SKM-1 treated with dmso at 0.1 percent for 144 hours (cell line): Measurements from ENCODE around the gene SHTN1.

Experiments
- DNase-seq: peaks from one replicate; lab custom pipeline; 2025; ENCODE audit not compliant: unreplicated experiment; lab: John Stamatoyannopoulos, UW

The SHTN1 gene

GRCh38 chr10:116984202-116984990 lies 20.6 kb downstream of the SHTN1 start:
- DNase-seq, result no peak

GRCh38 chr10:116980041-116980440 lies 24.9 kb downstream of the SHTN1 start:
- no peak for DNase-seq

GRCh38 chr10:116978901-116979300 lies 26.1 kb downstream of the SHTN1 start:
- DNase-seq, result no peak

- DNase-seq, result no peak
Observed at GRCh38 chr10:116974456-116975005, 30.5 kb downstream of the SHTN1 start.

- DNase-seq, result no peak
Observed at GRCh38 chr10:116973946-116974455, 31.0 kb downstream of the SHTN1 start.

GRCh38 chr10:116973371-116973905 lies 31.5 kb downstream of the SHTN1 start:
- no peak for DNase-seq

- DNase-seq, result no peak
Observed at GRCh38 chr10:116972131-116972530, 32.9 kb downstream of the SHTN1 start.

GRCh38 chr10:116970050-116970449 lies 34.9 kb downstream of the SHTN1 start:
- no peak for DNase-seq

GRCh38 chr10:116968331-116968730 lies 36.7 kb downstream of the SHTN1 start:
- DNase-seq, result no peak

- DNase-seq, result no peak
Observed at GRCh38 chr10:116961406-116962251, 43.4 kb downstream of the SHTN1 start.

GRCh38 chr10:116960066-116960776 lies 44.8 kb downstream of the SHTN1 start:
- no peak for DNase-seq

GRCh38 chr10:116952729-116953128 lies 52.3 kb downstream of the SHTN1 start:
- peak; percentile 52 for DNase-seq

- peak; percentile 58 for DNase-seq
Observed at GRCh38 chr10:116948530-116948870, 56.5 kb downstream of the SHTN1 start.

- DNase-seq, result peak; percentile 77
Observed at GRCh38 chr10:116947841-116948529, 57.0 kb downstream of the SHTN1 start.

- DNase-seq, result no peak
Observed at GRCh38 chr10:116944911-116945310, 60.1 kb downstream of the SHTN1 start.

- no peak for DNase-seq
Observed at GRCh38 chr10:116931806-116932205, 73.2 kb downstream of the SHTN1 start.

- no peak for DNase-seq
Observed at GRCh38 chr10:116926426-116926825, 78.6 kb downstream of the SHTN1 start.

GRCh38 chr10:116925056-116925455 lies 79.9 kb downstream of the SHTN1 start:
- DNase-seq, result no peak

- no peak for DNase-seq
Observed at GRCh38 chr10:116919706-116920105, 85.3 kb downstream of the SHTN1 start.

GRCh38 chr10:116919164-116919563 lies 85.8 kb downstream of the SHTN1 start:
- no peak for DNase-seq
